HG03066 (cell line): ENCODE measurements around the gene CCDC73.
A peak's percentile ranks its signal among the peaks of the same experiment; 100 is the strongest.
"Not testable (repeated sequence)": the region's sequence is repeated elsewhere in the genome, so short reads cannot be mapped to it uniquely, and the experiment has no call there.

Experiments
- ATAC-seq: cut with Tn5 transposase; IDR thresholded peaks from one replicate; pipeline ENCODE4 v1.9.1; 2021; ENCODE audit warnings: low read depth; ENCODE audit not compliant: unreplicated experiment

CCDC73 gene

DNA sequence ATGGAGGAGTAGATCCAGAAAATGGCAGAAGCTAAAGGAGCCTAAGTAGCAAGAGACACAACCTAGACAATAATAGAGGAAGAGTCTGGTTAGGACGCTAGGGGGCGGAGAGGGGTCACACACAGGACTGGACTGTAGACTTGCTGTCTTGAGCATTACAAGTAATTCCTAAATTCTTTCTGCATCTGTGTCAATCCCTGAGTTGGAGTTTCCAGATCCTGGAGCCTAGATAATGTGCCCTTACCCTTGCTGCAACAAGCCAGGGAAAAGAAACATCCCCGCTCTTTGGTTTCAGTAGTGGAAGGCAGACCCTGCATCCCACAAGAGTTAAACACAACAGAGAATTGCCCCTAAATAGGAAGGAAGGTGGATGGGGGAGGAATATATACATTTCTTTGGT is 14.9 kb upstream of the CCDC73 start:
- ATAC-seq = peak; percentile 99

GRCh38 chr11:32796425-32796824 is 2.0 kb upstream of the CCDC73 start:
- ATAC-seq = no peak

GRCh38 chr11:32792948-32793475 is 1.4 kb downstream of the CCDC73 start:
- ATAC-seq = peak; percentile 95

GRCh38 chr11:32792111-32792947 is 2.1 kb downstream of the CCDC73 start:
- peak; percentile 20 for ATAC-seq

DNA sequence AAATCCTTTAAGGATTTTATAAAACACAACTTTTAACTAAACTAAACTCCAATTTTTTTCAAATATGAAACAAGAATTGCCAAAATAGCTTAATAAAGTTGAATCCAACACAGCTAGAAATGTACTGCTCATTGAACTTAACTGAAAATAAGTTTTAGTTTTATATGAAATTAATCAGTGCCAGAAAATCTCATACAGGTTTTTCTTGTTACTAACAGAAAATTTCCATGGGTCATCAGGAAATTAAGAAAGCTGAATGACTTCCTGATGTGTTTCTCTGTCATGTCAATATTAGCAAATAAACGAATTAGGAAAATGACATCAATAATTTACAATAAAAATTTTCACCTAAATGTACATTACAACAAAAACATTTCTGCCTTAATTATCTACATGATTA is 3.5 kb downstream of the CCDC73 start:
- ATAC-seq = no peak

GRCh38 chr11:32786811-32787210 is 7.7 kb downstream of the CCDC73 start:
- no peak for ATAC-seq

DNA sequence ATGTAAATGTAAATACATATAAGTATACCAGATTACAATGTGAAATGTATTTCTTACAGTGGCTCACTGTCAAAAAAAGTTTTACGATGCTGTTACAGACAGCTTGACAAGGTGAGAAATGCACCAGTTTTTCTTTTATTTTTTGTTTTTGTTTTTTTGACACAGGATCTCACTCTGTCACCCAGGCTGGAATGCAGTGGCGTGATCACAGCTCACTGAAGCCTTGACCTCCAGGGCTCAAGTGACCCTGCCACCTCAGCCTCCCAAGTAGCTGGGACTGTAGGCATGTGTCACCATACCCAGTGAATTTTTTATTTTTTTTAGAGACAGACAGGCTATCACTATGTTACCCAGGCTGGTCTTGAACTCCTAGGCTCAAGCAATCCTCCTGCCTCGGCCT is 9.2 kb downstream of the CCDC73 start:
- no peak for ATAC-seq

GRCh38 chr11:32781721-32782120 is 12.7 kb downstream of the CCDC73 start:
- ATAC-seq = no peak

DNA sequence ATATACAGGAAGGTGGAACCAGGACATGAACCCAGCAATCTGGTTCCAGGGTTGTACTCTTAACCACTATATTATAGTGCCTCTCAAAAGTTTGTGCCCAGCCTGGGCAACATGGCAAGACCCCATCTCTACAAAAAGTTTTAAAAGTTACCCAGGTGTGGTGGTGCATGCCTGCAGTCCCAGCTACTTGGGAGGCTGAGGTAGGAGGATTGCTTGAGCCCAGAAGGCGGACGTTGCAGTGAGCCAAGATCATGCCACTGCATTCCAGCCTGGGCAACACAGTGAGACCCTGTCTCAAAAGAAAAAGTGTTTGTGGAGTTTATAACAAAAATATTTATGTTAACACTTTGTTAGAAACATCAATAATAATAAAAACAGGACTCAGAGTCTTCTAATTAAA is 13.6 kb downstream of the CCDC73 start:
- ATAC-seq = not testable (repeated sequence)

GRCh38 chr11:32779136-32779535 is 15.3 kb downstream of the CCDC73 start:
- no peak for ATAC-seq

GRCh38 chr11:32775908-32776307 is 18.6 kb downstream of the CCDC73 start:
- peak; percentile 62 for ATAC-seq

DNA sequence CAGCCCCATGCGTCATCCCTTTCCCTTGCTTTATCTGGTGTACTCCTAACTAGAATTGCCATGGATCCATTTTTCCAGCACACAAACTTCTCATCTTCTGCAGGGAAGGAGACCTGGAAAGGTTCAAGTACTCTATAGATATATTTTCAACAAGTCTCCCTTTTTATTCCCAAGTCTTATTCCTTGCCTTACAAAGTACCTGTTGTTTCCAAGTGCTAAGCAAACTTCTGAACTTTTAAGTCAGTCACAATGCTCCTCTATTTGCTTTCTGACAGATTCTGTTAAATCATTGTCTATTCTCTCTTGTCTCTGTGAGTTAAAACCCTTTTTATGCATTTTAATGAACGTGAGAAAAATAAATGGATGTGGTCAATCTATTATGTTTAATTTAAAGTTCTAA is 20.4 kb downstream of the CCDC73 start:
- ATAC-seq = no peak

DNA sequence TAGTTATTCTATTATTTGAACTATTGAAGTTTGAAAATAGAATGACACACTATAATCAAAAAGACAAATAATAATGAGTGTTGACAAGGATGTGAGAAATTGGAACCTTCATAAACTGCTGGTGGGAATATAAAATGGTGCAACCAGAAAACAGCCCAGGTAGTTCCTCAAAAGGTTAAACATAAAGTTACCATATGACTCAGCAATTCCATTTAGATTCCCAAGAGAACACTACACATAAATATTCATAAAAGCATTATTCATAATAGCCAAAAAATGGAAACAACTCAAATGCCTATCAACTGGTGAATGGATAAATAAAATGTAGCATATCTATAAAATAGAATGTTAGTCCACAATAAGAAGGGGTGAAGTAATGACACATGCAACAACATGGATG is 21.7 kb downstream of the CCDC73 start:
- ATAC-seq = no peak

- not testable (repeated sequence) for ATAC-seq
These were observed 32.7 kb downstream of the CCDC73 start for GRCh38 chr11:32761774-32762173.

GRCh38 chr11:32758291-32758690 is 36.2 kb downstream of the CCDC73 start:
- ATAC-seq = no peak

GRCh38 chr11:32753181-32753580 is 41.3 kb downstream of the CCDC73 start:
- ATAC-seq = not testable (repeated sequence)

DNA sequence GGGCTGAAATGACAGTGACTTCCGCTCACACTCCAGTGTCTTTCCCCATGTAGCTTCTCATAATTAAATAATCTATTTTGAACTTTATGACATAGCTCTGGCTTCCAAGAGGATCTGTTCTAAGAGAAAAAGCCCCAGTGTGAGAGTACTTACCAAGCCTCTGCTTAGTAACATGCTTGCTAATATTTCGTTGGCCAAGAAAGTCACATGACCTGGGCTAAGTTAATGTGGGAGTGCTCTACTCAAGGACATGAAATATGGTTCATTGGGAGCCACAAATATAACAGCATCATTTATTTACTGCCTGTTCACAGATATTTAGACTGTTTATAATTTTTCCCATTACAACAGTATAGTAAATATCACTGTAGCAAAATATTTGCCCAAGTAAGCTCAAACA is 42.5 kb downstream of the CCDC73 start:
- no peak for ATAC-seq

DNA sequence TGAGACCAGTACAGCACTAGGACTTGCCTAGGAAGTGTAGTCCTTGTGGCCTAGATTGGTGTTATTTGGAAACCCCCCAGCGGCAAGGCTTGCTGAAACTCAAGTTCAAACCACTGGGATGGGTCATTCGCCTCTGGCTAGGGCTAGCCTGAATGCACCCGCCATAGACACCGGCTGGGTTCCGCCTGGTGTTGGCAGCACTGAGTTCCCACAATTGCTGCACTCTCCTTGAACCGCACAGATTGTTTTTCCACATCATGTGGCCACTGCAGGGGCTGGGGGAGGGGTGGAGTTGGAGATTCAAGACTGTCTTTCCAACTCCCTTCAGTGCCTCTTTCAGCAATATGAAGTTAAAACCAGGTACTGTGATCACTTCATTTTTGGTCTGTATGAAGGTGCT is 43.1 kb downstream of the CCDC73 start:
- no peak for ATAC-seq

- no peak for ATAC-seq
These were observed 64.5 kb downstream of the CCDC73 start for GRCh38 chr11:32729976-32730375.

- no peak for ATAC-seq
These were observed 71.1 kb downstream of the CCDC73 start for GRCh38 chr11:32723332-32723731.

DNA sequence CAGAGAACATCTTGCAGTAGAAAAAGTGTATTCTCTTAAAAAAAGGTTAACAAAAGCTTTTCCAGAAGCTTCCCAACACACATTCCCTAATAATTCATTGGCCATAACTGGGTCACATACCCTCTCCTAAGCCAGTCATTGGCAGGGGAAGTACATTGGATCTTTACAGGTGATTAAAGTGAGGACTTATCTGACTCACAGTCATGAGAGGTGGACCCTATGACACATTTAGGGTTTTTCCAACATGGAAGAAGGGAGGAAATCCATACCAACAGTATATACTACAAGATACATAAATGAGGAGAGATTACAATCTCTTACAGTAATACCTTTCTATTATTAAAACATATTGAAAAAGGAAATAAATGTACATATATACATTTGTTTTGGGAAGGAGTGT is 72.2 kb downstream of the CCDC73 start:
- no peak for ATAC-seq

GRCh38 chr11:32713496-32713895 is 81.0 kb downstream of the CCDC73 start:
- no peak for ATAC-seq
